Astrocyte of the spinal cord (primary cell): ENCODE data around the gene GPR146.
"Not testable (repeated sequence)": the region's sequence is repeated elsewhere in the genome, so short reads cannot be mapped to it uniquely, and the experiment has no call there.

Experiments
- DNase-seq: peaks from one replicate; pipeline ENCODE4 v3.0.0; 2011; ENCODE audit warnings: low read depth, low spot score
- H3K4me3 ChIP-seq: 2 replicates; pipeline ENCODE4 v1.5.1; 2011; ENCODE audit warnings: low read depth, mild to moderate bottlenecking, low read length, moderate library complexity
- CTCF ChIP-seq: IDR thresholded peaks from 2 replicates; pipeline ENCODE4 v1.5.1; 2012; ENCODE audit warnings: low read depth, mild to moderate bottlenecking, low read length, inconsistent platforms
- in situ Hi-C: cut with HindIII; loops from 2 replicates; pipeline ENCODE4 v1.10.0; 2017; ENCODE audit warnings: low sequenced_read_pairs

Gene GPR146

GRCh38 chr7:999149-999879, 45.0 kb upstream of the GPR146 start:
- in situ Hi-C loops = no loop called here
- no peak for DNase-seq
- H3K4me3 ChIP-seq = no peak overlapping the region
- TF ChIP-seq CTCF = no peak

GRCh38 chr7:999941-1000935, 44.1 kb upstream of the GPR146 start:
- no peak overlapping the region for H3K4me3 ChIP-seq
- in situ Hi-C loops = no loop called here
- DNase-seq = no peak
- no peak for TF ChIP-seq CTCF

GRCh38 chr7:1001069-1001770, 43.1 kb upstream of the GPR146 start:
- in situ Hi-C loops, H3K4me3 ChIP-seq, DNase-seq: not testable (repeated sequence)

GRCh38 chr7:1002026-1002425, 42.3 kb upstream of the GPR146 start:
- in situ Hi-C loops, DNase-seq, H3K4me3 ChIP-seq: not testable (repeated sequence)

- in situ Hi-C loops, DNase-seq, H3K4me3 ChIP-seq: not testable (repeated sequence)
These were observed 41.9 kb upstream of the GPR146 start for GRCh38 chr7:1002445-1002844.

- in situ Hi-C loops = no loop called here
- TF ChIP-seq CTCF = no peak
These were observed 40.1 kb upstream of the GPR146 start for GRCh38 chr7:1004018-1004852.

GRCh38 chr7:1005303-1005702, 39.0 kb upstream of the GPR146 start:
- no peak for DNase-seq
- H3K4me3 ChIP-seq = no peak overlapping the region
- no peak for TF ChIP-seq CTCF
- in situ Hi-C loops = no loop called here

More at GRCh38 chr7:1004018-1004852, 40.1 kb upstream of the GPR146 start:
- no peak overlapping the region for H3K4me3 ChIP-seq
- no peak for DNase-seq
